CD4-positive, alpha-beta T cell treated with Interleukin-6 at 100 ng/mL for 8 hours (primary cell): Measurements from ENCODE around the gene ADAMTSL5.
A peak's percentile ranks its signal among the peaks of the same experiment; 100 is the strongest.
"Not testable (repeated sequence)": the region's sequence is repeated elsewhere in the genome, so short reads cannot be mapped to it uniquely, and the experiment has no call there.

Experiments
- DNase-seq: peaks from one replicate; pipeline ENCODE4 v3.0.0-alpha.2; 2020; ENCODE audit warnings: mixed read lengths, low spot score

ADAMTSL5 gene

DNA sequence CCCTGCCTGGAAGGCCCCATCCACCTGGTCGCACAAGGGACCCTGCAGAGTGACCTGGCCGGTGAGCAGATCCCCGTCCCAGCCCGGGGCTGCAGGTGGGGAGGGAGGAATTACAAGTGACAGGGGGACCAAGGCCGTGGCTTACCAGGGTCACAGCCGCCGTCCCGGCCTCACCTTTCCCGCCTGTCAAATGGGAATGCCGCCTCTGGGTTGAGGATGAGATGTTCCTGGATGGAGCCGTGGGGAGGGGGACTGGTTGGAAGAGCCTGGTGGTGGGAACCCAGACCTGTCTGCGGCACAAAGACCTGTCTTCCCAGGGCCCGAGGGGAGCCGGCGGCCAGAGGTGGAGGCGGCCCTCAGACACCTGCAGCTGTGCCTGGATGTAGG, 16.6 kb upstream of the ADAMTSL5 start:
- DNase-seq, result no peak

- no peak for DNase-seq
Measured at GRCh38 chr19:1528596-1529429, 16.0 kb upstream of the ADAMTSL5 start.

DNA sequence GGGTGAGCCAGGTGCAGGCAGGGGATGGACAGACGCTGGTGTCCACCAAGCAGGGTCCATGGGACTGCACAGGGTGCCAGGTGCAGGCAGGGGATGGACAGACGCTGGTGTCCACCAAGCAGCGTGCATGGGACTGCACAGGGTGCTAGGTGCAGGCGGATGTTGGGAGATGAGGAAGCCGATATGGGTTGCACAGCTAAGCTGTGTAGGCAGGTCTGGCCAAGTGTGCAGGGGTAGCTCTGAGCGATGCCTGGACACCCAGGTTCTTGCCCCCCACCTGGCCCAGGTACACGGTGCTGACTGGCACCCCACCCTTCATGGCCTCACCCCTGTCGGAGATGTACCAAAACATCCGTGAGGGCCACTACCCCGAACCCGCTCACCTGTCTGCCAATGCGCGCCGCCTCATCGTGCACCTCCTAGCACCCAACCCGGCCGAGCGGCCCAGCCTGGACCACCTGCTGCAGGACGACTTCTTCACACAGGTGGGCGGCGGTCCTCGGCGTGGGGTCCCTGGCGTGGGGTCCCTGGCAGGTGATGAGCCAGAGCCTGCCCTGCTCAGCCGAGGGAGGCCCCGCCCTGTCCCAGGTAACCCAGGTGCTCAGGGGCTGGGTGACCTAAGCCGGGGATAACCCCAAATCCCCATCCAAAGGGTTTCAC, 15.0 kb upstream of the ADAMTSL5 start:
- DNase-seq, result no peak

DNA sequence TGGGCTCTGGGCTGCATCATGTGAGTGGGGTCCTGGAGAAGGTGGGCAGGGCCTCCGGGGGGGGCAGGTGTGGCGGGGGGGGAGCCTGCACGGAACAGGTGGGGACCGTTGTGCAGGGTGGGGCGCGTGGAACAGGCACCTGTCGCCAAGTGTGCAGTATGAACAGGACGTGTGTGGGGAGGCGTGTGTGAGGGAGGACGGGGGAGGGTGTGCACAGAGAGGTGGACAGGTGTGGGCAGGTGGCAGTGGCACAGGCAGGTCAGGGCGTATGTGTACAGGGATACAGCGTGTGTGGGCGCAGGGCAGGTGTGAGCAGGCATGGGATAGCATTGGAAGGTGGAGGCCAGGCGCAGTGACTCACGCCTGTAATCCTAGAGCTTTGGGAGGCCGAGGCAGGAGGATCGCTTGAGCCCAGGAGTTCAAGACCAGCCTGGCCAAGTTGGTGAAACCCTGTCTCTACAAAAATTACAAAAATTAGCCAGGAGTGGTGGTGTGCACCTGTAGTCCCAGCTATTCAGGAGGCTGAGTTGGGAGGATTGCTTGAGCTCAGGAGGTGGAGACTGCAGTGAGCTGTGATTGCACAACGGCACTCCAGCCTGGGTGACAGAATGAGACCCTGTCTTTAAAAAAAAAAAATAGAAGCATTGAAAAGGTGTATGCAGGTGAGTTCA, 14.3 kb upstream of the ADAMTSL5 start:
- DNase-seq, result no peak

- DNase-seq, result no peak
Measured at GRCh38 chr19:1526066-1526778, 13.4 kb upstream of the ADAMTSL5 start.

DNA sequence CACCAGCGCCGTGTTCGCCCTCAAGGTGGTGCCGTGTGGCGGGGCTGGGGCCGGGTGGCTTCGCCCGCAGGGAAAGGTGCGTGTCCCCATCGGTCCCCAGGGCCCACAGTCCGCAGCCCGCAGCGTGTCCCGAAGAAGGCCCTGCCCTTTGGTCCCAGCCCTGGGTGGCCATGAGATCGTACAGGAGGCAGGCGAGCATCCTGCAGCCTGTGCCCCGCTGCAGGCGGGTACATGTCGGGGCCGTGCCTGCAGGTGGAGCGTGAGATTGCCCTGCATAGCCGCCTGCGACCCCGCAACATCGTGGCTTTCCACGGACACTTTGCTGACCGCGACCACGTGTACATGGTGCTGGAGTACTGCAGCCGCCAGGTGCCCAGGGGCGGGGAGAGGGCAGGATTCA, 12.5 kb upstream of the ADAMTSL5 start:
- DNase-seq, result no peak

GRCh38 chr19:1524972-1525325, 12.1 kb upstream of the ADAMTSL5 start:
- DNase-seq, result no peak

- DNase-seq, result no peak
Measured at GRCh38 chr19:1524287-1524971, 11.6 kb upstream of the ADAMTSL5 start.

- no peak for DNase-seq
Measured at GRCh38 chr19:1523412-1524286, 10.8 kb upstream of the ADAMTSL5 start, which contains the start of gene PLK5. Gene PLK5, plus strand, starts transcription at chr19:1524077. Its CDS starts 2,920 bp downstream, at chr19:1526997.

- no peak for DNase-seq
Measured at GRCh38 chr19:1522838-1523237, 10.0 kb upstream of the ADAMTSL5 start.

DNA sequence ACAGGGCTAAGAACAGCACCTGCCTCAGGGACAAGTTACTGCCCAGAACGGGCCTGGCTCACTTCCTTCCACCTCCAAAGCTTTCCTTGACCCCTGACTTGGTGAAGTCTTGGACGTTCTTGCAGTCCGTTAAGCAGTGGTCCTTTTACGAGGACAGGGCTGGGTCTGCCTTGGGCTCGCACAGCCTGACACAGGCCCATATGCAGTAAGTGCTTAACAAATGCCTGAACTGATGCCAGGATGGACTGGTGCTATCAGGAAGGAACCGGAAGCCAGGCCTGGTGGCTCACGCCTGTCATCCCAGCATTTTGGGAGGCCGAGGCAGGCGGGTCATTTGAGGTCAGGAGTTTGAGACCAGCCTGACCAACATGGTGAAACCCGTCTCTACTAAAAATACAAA, 9.2 kb upstream of the ADAMTSL5 start:
- DNase-seq, result no peak

- DNase-seq, result no peak
Measured at GRCh38 chr19:1521636-1522035, 8.8 kb upstream of the ADAMTSL5 start.

DNA sequence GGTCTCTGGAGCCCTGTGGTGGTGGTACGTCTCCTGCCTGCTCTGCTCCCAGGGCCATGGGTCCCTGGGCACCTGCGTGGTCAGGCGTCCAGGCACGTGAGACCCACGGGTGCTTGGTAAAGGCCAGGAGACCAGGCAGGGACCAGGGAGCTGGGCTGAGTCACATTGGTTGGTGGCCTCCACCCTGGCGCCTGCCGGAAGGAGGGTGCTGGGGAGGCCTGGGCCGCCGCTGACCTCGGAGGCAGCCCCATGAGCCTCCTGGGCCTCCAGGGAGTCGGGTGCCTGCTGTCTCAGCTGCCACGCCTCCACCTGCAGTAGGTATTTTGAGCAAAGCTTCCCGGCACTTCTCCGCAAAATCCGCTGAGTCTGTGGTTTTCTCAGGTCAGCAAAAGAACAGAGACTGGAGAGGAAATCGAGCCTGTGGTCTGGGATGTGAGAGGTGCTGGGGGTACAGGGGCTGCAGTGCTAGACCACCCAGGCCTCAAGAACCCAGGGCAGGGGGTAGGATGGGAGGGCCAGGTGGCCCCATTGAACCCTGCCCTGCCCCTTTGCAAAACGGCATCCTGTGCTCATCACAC, 7.5 kb upstream of the ADAMTSL5 start:
- DNase-seq, result no peak

- DNase-seq, result not testable (repeated sequence)
Measured at GRCh38 chr19:1519802-1520201, 7.0 kb upstream of the ADAMTSL5 start.

DNA sequence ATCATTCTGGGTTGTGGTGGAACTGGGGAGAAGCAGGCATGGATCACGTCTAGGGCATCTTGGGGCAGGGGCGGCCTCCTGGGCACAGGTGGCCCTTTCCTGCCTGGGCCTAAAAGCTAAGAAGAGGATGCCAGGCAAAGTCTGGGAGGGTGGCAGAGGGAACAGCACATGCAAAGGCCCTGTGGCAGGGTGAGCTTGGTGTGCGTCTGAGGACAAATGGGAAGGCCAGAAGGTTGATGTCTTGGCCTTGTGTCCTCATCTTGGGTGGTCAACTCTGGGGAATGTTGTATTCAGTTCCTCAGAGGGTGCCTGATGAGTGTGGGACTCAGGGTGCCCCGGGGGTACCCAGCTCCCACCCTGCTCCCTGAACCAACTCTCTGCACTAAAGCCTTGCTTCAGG, 5.7 kb upstream of the ADAMTSL5 start:
- no peak for DNase-seq

- no peak for DNase-seq
Measured at GRCh38 chr19:1516395-1516753, 3.6 kb upstream of the ADAMTSL5 start.

DNA sequence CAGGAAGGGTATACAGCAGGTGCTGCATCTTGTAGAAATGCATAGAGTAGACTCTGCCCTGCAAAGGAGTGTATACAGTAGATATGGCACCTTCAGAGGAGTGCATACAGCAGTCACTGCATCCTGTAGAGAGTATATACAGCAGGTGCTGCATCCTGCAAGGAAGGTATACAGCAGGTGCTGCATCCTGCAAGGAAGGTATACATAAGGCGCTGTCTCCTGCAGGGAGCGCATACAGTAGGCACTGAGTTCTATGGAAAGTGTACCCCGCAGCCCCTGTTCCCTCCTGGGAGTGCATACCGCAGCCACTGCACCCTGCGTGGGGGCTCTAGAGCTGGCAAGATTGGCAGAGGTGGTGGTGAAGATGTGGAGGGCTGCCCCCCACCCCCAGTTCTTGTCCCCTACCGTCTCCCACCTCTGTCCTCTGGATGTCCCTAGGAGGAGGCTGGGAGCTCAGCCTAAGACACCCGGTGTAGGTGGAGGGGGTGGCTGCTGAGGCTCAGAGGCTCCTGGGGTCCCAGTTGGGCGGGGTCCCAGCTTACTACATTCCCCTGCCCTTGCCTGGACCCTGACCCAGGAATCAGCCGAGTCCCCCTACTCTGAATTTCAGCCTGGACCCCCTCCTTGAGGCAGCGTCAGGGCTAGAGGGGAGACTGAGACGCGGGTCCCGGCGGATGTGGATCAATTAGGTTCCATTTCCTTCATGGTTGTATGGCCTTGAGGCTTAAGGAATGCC, 2.3 kb upstream of the ADAMTSL5 start:
- no peak for DNase-seq

GRCh38 chr19:1514295-1514661, 1.5 kb upstream of the ADAMTSL5 start:
- no peak for DNase-seq

DNA sequence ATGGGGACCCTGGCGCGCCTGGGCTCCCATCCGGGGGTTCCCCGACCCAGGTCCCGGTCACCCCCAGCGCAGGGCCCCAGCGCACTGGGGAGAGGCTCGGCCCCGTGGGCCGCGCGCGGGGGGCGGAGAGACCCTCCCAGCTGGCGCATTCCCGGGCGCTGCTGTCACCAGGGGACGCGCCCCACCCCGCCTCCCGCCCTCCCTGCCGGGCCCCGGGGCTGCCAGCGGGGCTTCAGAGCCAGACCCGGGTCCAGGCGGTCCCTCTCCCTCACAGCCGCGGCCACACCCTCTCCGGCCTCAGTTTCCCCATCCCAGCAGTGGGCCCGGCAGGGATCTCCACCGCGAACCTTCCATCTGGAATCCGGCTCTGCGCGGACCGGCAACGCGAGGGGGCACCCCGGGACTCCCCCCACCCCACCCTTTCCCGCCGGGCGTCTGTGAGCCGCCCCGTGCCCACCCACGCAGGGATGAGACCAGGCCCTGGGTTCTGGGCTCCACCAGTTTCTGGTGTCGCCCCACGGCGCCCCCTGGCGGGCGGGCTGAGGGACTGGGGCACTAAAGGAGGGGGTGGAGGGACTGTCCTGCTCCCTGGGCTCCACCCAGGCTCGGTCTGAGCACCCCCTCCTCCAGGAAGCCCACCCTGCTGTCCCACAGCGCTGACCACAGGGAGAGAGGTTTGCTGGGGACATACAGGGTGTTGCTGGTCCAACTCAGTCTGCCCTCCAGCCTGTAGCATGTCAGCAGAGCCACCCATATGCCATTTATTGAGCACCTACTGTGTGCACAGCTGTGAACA, 878 bp upstream of the ADAMTSL5 start:
- DNase-seq, result peak; percentile 59
